ENCODE data around the gene LDLRAD4. TPM values are rescaled to one million over a fixed set of nuclear protein-coding genes. Genes with fewer than 3 reads are reported as not detected.
A peak's percentile ranks its signal among the peaks of the same experiment; 100 is the strongest.

Gene LDLRAD4
- total and polyA plus RNA-seq, 2 donors = 46.9 to 80.0 TPM

DNA sequence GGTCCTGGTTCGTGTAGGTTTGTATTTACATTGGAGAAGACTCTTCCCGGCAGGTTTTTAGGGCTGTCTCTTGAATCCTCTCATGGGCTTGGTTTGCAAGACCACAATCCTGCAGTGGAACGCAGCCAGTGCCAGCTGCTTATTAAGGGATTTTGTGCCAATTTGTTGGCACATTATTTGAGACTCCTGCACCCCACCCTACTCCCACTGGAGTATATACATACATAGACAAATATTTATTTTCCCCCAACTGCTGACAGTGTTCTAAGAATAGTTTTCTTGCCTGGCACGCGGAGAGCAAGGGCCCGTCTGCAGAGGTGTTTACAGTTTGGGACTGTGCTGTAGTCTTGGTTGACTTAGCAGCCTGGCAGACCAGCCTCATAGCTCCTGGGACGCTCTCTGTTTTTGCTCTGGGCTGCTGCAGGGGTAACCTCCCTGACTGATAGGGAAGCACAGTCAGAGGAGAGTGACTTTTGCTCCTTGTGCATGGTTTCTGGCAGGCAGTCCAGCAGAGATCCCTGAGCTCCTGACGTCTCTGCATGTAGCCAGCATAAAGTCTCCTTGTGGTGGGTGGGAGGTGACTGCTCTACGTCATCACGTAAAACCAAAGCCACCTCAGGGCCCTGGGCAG lies 1.9 kb downstream of the LDLRAD4 start:
- peak overlapping the region; percentile 96 for H3K4me3 ChIP-seq (ENCODE audit: low read length in 2 of 2)
- H3K27me3 ChIP-seq (ENCODE audit: control insufficient read depth in 2 of 2, insufficient read depth in 1 of 2, low read length in 1 of 2) = no peaks in the 10 kb centered on the region
- WGBS = 37% methylated on average over 10 of the region's 10 CpGs

DNA sequence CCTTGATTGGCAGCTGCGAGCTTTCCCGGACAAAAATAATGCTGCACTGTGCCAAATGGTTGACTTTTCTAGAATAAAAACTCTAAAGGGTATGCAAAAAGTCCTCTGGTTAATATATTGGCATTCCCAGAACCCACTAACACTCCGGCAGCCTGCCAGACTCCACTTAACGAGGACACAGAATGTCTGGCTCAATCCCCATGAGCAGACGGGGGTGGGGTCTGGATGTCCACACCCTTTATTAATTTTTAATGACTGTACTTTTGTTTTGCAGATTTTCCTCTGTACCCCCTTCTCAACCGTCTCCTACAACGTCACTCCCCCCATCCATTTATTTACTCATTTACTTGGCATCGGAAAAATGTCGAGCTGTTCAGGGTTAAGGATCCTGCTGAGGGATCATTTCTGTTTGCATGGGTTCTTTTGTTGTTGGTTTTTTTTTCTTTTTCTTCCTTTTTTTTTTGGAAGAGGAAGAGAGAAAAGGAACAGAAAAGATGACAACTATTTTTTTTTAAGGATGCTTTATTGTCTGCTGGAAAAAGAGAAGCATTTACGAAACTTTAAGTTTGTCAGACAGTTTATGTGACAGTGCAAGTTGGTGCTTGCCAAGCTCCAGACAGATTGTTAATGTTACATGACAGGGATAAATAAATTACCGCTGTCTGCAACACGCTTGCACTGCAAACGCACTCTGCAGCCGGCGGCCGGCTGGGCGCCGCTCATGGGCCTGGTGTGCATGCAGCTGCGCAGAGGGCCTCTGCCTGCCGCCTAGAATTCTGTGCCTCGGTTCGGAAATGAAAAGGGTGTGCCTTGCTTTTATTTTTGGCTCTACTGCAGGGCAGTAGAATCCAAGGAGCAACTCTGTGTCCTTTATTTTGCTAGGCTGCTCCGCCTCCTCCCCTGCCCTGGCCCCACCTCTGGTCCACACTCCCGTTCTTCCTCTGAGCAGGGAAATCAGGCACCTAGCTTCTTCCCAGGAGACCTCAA lies 3.6 kb downstream of the LDLRAD4 start:
- H3K9me3 ChIP-seq (ENCODE audit: control insufficient read depth in 2 of 2, insufficient read depth in 1 of 2, low read length in 1 of 2) = no peaks in the 10 kb centered on the region
- peak overlapping the region; percentile 87 to 92 for H3K27ac ChIP-seq (ENCODE audit: low read depth in 1 of 2, low read length in 1 of 2)
- peak overlapping the region; percentile 96 for H3K4me3 ChIP-seq (ENCODE audit: low read length in 2 of 2)
- peaks cover 20 to 23% of the 10 kb centered on the region in 2 donors for H3K36me3 ChIP-seq (ENCODE audit: control insufficient read depth in 2 of 2, insufficient read depth in 2 of 2, low read length in 1 of 2)
- H3K27me3 ChIP-seq (ENCODE audit: control insufficient read depth in 2 of 2, insufficient read depth in 1 of 2, low read length in 1 of 2) = no peaks in the 10 kb centered on the region
- DNase-seq (ENCODE audit: low read depth in 6 of 9, low spot score in 9 of 9) = peak in 3 of 9 donors; percentile 53 to 73 (median 64)
- peaks cover 25 to 60% of the 10 kb centered on the region in 2 donors for H3K4me1 ChIP-seq (ENCODE audit: control insufficient read depth in 2 of 2, insufficient read depth in 2 of 2, low read length in 2 of 2)
- WGBS = 75% methylated on average over 24 of the region's 24 CpGs

More for the DNA sequence above, 1.9 kb downstream of the LDLRAD4 start:
- peak in 3 of 9 donors; percentile 39 to 65 (median 41) for DNase-seq (ENCODE audit: low read depth in 6 of 9, low spot score in 9 of 9)
- Histone ChIP-seq H3K27ac (ENCODE audit: low read depth in 1 of 2, low read length in 1 of 2) (peak overlapping the region; percentile 71 to 91), H3K9me3 (ENCODE audit: control insufficient read depth in 2 of 2, insufficient read depth in 1 of 2, low read length in 1 of 2) (no peaks in the 10 kb centered on the region), H3K36me3 (ENCODE audit: control insufficient read depth in 2 of 2, insufficient read depth in 2 of 2, low read length in 1 of 2) (peaks cover 17 to 18% of the 10 kb centered on the region in 2 donors), H3K4me1 (ENCODE audit: control insufficient read depth in 2 of 2, insufficient read depth in 2 of 2, low read length in 2 of 2) (peaks cover 32 to 66% of the 10 kb centered on the region in 2 donors)

DNA sequence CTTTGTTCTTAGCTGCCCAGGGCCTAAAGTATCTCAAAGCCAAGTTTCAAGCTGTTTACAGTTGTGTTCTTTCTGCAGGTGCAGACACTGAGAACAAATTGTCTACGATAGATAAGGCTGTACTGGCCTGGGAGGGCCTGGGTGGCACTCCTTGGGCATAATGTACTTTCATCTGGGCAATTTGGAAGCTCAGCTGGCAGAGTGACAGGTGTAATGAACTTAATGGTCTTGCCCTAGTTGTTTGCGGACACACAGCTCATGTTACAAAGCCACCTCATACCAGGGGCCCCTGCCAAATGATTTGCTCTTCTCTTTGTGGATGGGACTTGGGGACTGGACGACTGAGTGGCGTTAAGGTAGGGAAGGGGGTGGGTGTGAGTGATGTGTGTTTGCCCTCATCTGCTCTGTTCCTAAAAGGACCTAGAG lies 4.3 kb downstream of the LDLRAD4 start:
- Histone ChIP-seq H3K27ac (ENCODE audit: low read depth in 1 of 2, low read length in 1 of 2) (peak overlapping the region; percentile 87 to 92), H3K4me3 (ENCODE audit: low read length in 2 of 2) (peak overlapping the region; percentile 17 to 96)
- peak in 3 of 9 donors; percentile 26 to 67 (median 48) for DNase-seq (ENCODE audit: low read depth in 6 of 9, low spot score in 9 of 9)

DNA sequence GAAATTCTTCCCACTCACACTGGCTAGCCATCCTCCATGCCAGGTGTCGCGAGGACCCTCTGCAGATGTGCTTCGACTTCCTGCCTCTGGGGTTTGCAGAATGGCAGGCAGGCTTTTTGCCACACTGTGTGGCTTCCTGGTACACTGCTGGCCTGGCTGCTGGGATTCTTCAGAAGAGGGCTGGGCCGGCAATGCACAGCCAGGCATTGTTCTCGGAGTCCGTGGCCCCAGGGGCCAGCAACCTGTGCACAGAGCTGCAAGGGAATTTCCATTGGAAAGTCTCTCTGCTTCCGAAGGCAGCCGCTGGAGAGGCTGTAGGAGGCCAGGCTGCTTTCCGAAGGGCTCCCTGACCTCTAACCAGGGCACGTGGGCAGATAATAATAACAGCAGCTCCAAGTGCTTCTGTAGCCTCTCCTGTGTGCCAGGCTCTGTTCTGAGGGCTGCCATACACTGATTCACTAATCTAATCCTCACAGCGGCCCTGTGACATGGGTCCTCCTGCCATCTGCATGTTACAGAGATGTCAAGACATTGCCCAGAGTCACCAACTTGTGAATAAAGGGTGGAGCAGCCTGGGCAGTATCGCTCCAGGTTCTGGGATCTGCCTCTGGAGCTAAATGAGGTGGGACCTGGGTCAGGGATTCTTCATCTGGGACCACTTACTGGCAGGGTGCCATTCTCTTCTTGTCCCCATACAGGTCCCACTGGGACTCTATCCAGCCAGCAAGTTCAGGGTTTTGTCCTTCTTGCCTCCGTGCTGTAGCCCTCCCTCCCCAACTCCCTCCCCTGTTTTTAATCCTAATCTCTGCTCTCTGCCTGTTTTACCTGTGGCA lies 5.0 kb downstream of the LDLRAD4 start:
- peaks cover 35 to 74% of the 10 kb centered on the region in 2 donors for H3K4me1 ChIP-seq (ENCODE audit: control insufficient read depth in 2 of 2, insufficient read depth in 2 of 2, low read length in 2 of 2)
- H3K36me3 ChIP-seq (ENCODE audit: control insufficient read depth in 2 of 2, insufficient read depth in 2 of 2, low read length in 1 of 2) = peaks cover 28 to 31% of the 10 kb centered on the region in 2 donors
- 53% methylated on average over 13 of the region's 13 CpGs for WGBS

More for the DNA sequence above, 4.3 kb downstream of the LDLRAD4 start:
- Histone ChIP-seq H3K36me3 (ENCODE audit: control insufficient read depth in 2 of 2, insufficient read depth in 2 of 2, low read length in 1 of 2) (peaks cover 25 to 26% of the 10 kb centered on the region in 2 donors), H3K27me3 (ENCODE audit: control insufficient read depth in 2 of 2, insufficient read depth in 1 of 2, low read length in 1 of 2) (no peaks in the 10 kb centered on the region), H3K9me3 (ENCODE audit: control insufficient read depth in 2 of 2, insufficient read depth in 1 of 2, low read length in 1 of 2) (no peaks in the 10 kb centered on the region), H3K4me1 (ENCODE audit: control insufficient read depth in 2 of 2, insufficient read depth in 2 of 2, low read length in 2 of 2) (peaks cover 29 to 67% of the 10 kb centered on the region in 2 donors)
- 42% methylated on average over 4 of the region's 4 CpGs for WGBS

DNA sequence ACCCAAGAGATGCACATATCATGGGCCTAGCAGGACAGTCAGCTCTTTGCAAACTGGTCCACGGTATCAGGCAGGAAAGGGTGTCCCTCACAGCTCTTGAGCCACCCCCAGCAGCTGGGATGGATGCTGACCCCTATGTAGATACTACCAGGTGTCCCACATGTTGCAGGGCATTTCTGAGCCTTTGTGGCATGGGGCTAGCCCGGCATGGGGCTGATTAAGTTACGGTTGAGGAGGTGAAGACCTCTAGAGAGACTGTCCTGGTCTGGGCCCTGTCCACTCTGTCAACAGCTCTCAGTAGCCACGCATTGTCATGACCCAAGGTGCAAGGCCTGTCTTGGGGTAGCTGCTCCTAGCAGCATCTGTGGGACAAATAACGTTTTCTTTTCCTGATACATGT lies 6.7 kb downstream of the LDLRAD4 start:
- no peak overlapping the region for H3K4me3 ChIP-seq (ENCODE audit: low read length in 2 of 2)
- H3K36me3 ChIP-seq (ENCODE audit: control insufficient read depth in 2 of 2, insufficient read depth in 2 of 2, low read length in 1 of 2) = peaks cover 31 to 40% of the 10 kb centered on the region in 2 donors
- H3K4me1 ChIP-seq (ENCODE audit: control insufficient read depth in 2 of 2, insufficient read depth in 2 of 2, low read length in 2 of 2) = peaks cover 39 to 80% of the 10 kb centered on the region in 2 donors
- DNase-seq (ENCODE audit: low read depth in 6 of 9, low spot score in 9 of 9) = no peak
- no peaks in the 10 kb centered on the region for H3K9me3 ChIP-seq (ENCODE audit: control insufficient read depth in 2 of 2, insufficient read depth in 1 of 2, low read length in 1 of 2)
- 97% methylated on average over 5 of the region's 5 CpGs for WGBS
- no peaks in the 10 kb centered on the region for H3K27me3 ChIP-seq (ENCODE audit: control insufficient read depth in 2 of 2, insufficient read depth in 1 of 2, low read length in 1 of 2)
- no peak overlapping the region for H3K27ac ChIP-seq (ENCODE audit: low read depth in 1 of 2, low read length in 1 of 2)

More for the DNA sequence above, 5.0 kb downstream of the LDLRAD4 start:
- peak overlapping the region; percentile 87 to 92 for H3K27ac ChIP-seq (ENCODE audit: low read depth in 1 of 2, low read length in 1 of 2)
- H3K4me3 ChIP-seq (ENCODE audit: low read length in 2 of 2) = peak overlapping the region in 1 of 2 donors; percentile 96
- no peaks in the 10 kb centered on the region for H3K9me3 ChIP-seq (ENCODE audit: control insufficient read depth in 2 of 2, insufficient read depth in 1 of 2, low read length in 1 of 2)
- H3K27me3 ChIP-seq (ENCODE audit: control insufficient read depth in 2 of 2, insufficient read depth in 1 of 2, low read length in 1 of 2) = no peaks in the 10 kb centered on the region
- DNase-seq (ENCODE audit: low read depth in 6 of 9, low spot score in 9 of 9) = peak in 4 of 9 donors; percentile 45 to 80 (median 62)

DNA sequence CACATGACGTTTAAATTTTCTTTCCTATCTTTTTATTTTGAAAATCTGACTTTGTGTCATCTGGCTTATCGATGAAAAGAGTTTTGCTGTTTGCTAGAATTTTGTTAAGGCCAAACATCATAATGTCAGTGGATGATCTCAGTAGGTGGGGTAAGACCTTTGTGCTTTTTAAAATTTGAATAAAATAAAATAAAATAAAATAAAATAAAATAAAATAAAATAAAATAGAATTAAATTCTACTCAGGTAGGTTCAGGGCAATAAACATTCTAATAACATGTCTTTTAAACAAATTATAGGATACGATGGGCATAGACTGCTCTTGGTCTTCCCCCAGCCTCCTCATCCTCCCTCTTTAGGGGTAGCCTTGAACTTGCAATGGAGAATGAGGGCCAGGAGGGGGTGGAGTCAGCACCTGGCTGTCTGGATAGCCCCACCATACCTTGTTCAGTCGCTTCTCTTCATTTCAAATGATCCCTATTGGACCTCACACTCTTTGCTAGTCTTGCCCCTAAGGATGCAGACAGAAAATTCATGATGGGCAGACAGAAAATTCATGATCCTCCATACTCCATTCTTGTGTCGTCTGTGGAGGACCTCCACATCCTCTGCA lies 8.1 kb downstream of the LDLRAD4 start:
- Histone ChIP-seq H3K4me3 (ENCODE audit: low read length in 2 of 2) (no peak overlapping the region), H3K4me1 (ENCODE audit: control insufficient read depth in 2 of 2, insufficient read depth in 2 of 2, low read length in 2 of 2) (peaks cover 39 to 73% of the 10 kb centered on the region in 2 donors), H3K27me3 (ENCODE audit: control insufficient read depth in 2 of 2, insufficient read depth in 1 of 2, low read length in 1 of 2) (no peaks in the 10 kb centered on the region), H3K9me3 (ENCODE audit: control insufficient read depth in 2 of 2, insufficient read depth in 1 of 2, low read length in 1 of 2) (no peaks in the 10 kb centered on the region), H3K27ac (ENCODE audit: low read depth in 1 of 2, low read length in 1 of 2) (no peak overlapping the region), H3K36me3 (ENCODE audit: control insufficient read depth in 2 of 2, insufficient read depth in 2 of 2, low read length in 1 of 2) (peaks cover 40 to 52% of the 10 kb centered on the region in 2 donors)
- 98% methylated on average over 5 of the region's 5 CpGs for WGBS
- no peak for DNase-seq (ENCODE audit: low read depth in 6 of 9, low spot score in 9 of 9)

DNA sequence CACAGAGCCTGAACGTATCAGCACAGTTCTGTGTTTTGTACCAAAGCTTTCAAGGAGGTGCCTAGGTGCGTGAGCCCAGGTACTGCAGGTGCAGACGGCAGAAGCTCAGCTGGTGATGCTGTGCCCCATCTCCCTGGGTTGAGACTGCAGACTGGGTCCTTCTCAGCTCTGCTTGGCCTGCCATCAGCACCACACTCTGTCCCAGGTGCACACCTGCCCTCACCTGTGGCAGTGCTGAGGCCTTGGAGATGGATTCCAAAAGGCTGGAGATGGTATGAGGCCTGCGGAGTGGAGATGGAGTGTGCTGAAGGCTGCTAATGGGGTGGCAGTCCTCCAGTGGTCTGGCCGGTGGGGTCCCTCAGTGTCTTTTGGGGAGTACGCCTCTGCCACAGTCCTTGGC lies 9.3 kb downstream of the LDLRAD4 start:
- peaks cover 27 to 61% of the 10 kb centered on the region in 2 donors for H3K4me1 ChIP-seq (ENCODE audit: control insufficient read depth in 2 of 2, insufficient read depth in 2 of 2, low read length in 2 of 2)
- H3K4me3 ChIP-seq (ENCODE audit: low read length in 2 of 2) = no peak overlapping the region
- WGBS = 99% methylated on average over 6 of the region's 6 CpGs
- peaks cover 53 to 64% of the 10 kb centered on the region in 2 donors for H3K36me3 ChIP-seq (ENCODE audit: control insufficient read depth in 2 of 2, insufficient read depth in 2 of 2, low read length in 1 of 2)
- peaks cover 0 to 2% of the 10 kb centered on the region in 2 donors for H3K9me3 ChIP-seq (ENCODE audit: control insufficient read depth in 2 of 2, insufficient read depth in 1 of 2, low read length in 1 of 2)
- DNase-seq (ENCODE audit: low read depth in 6 of 9, low spot score in 9 of 9) = no peak
- H3K27me3 ChIP-seq (ENCODE audit: control insufficient read depth in 2 of 2, insufficient read depth in 1 of 2, low read length in 1 of 2) = no peaks in the 10 kb centered on the region
- no peak overlapping the region for H3K27ac ChIP-seq (ENCODE audit: low read depth in 1 of 2, low read length in 1 of 2)

DNA sequence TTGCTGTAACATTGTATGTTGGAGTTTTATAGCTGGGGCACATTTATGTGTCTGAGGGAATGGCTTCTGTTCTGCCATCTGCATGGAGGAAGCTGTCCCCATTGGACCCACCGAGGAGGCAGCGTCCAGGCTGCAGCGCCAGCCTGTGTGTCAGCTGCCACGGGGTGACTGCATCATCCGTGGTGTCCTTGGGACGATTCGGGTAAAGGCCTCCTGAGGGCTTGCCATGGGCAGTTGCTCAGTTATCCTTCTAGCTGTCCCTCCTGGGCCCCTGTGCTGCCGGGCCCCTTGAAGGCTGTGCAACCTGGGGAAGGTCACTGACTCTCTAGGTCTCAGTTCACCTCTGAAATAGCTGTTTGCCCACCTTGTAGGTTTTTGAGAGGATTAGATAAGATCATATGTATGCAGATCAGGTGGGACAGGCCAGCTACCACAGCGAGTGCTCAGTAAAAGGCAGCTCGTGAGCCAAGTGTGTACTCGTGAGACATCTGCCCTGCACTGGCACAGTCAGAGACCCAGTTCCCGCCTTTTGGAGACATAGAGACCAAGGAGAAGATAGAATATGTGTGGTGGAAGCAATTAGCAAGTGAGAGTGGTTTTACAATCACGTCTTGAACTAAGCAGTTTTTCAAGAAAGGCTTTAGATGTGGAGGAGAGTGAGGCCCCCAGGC lies 10.6 kb downstream of the LDLRAD4 start:
- DNase-seq (ENCODE audit: low read depth in 6 of 9, low spot score in 9 of 9) = peak in 1 of 9 donors; percentile 35
- peaks cover 14 to 48% of the 10 kb centered on the region in 2 donors for H3K4me1 ChIP-seq (ENCODE audit: control insufficient read depth in 2 of 2, insufficient read depth in 2 of 2, low read length in 2 of 2)
- WGBS = 69% methylated on average over 13 of the region's 13 CpGs
- peaks cover 53 to 60% of the 10 kb centered on the region in 2 donors for H3K36me3 ChIP-seq (ENCODE audit: control insufficient read depth in 2 of 2, insufficient read depth in 2 of 2, low read length in 1 of 2)
- H3K27me3 ChIP-seq (ENCODE audit: control insufficient read depth in 2 of 2, insufficient read depth in 1 of 2, low read length in 1 of 2) = no peaks in the 10 kb centered on the region
- H3K4me3 ChIP-seq (ENCODE audit: low read length in 2 of 2) = no peak overlapping the region
- H3K9me3 ChIP-seq (ENCODE audit: control insufficient read depth in 2 of 2, insufficient read depth in 1 of 2, low read length in 1 of 2) = peaks cover 0 to 2% of the 10 kb centered on the region in 2 donors
- H3K27ac ChIP-seq (ENCODE audit: low read depth in 1 of 2, low read length in 1 of 2) = peak overlapping the region in 1 of 2 donors; percentile 14
